H1 (cell line): Measurements from ENCODE around the gene PLCB1. TPM values are rescaled to one million over a fixed set of nuclear protein-coding genes. Genes with fewer than 3 reads are reported as not detected.

Experiments
- CTCF ChIA-PET: fragments of 300-600 bp; sonication (Branson Sonifier 250); formaldehyde crosslinking; loops from one replicate; lab custom pipeline; 2021; ENCODE audit not compliant: partially characterized antibody; lab: Charles Lee
- POLR2A ChIA-PET: fragments of 300-600 bp; sonication (Branson Sonifier 250); formaldehyde crosslinking; loops from one replicate; lab custom pipeline; 2021; ENCODE audit warnings: inconsistent platforms; ENCODE audit not compliant: partially characterized antibody; lab: Charles Lee
- DNase-seq, 2 experiments: peaks; one replicate each; pipeline versions ENCODE4 v3.0.0 to v3.0.0-alpha.2; 2010 to 2022; ENCODE audit warnings: low spot score in 2 of 2, low read depth in 1 of 2, mixed read lengths in 1 of 2
- FAIRE-seq: peaks from 2 replicates; lab custom pipeline; 2011; peaks lifted over from hg19 to GRCh38; lab: Jason Lieb, UNC
- H2AFZ ChIP-seq: 2 replicates; pipeline ENCODE4 v1.8.1; 2012; ENCODE audit warnings: low read length, inconsistent platforms
- H2AK5ac ChIP-seq: 2 replicates; pipeline ENCODE4 v1.6.1; 2013; ENCODE audit warnings: low read depth, low read length
- H2BK120ac ChIP-seq: replicated peaks from 2 replicates; pipeline ENCODE3; 2013; ENCODE audit warnings: low read depth, low read length, inconsistent platforms
- H2BK12ac ChIP-seq: 2 replicates; pipeline ENCODE4 v1.6.1; 2013; ENCODE audit warnings: low read depth, low read length
- H2BK15ac ChIP-seq: 2 replicates; pipeline ENCODE4 v1.6.1; 2013; ENCODE audit warnings: low read length
- H2BK20ac ChIP-seq: 2 replicates; pipeline ENCODE4 v1.6.1; 2013; ENCODE audit warnings: low read length
- H2BK5ac ChIP-seq: 2 replicates; pipeline ENCODE4 v1.6.1; 2013; ENCODE audit warnings: low read depth, low read length
- H3K14ac ChIP-seq: 2 replicates; pipeline ENCODE4 v1.6.1; 2013; ENCODE audit warnings: inconsistent platforms; ENCODE audit not compliant: insufficient read length
- H3K18ac ChIP-seq: 2 replicates; pipeline ENCODE4 v1.6.1; 2013; ENCODE audit warnings: low read length; ENCODE audit errors: extremely low read depth
- H3K23ac ChIP-seq: 2 replicates; pipeline ENCODE4 v1.6.1; 2013; ENCODE audit warnings: inconsistent platforms; ENCODE audit not compliant: insufficient read length
- H3K23me2 ChIP-seq: 2 replicates; pipeline ENCODE4 v1.6.1; 2013; ENCODE audit warnings: low read depth, low read length
- H3K27ac ChIP-seq: 2 replicates; pipeline ENCODE4 v1.6.1; 2011; ENCODE audit warnings: low read depth, low read length, inconsistent platforms
- H3K27me3 ChIP-seq, 4 experiments: replicated peaks in 1 of 4; 1 replicate in 1 of 4; 2 replicates in 3 of 4; pipeline versions ENCODE4 v1.6.1 to v1.8.1; 2011 to 2013; ENCODE audit warnings: low read length in 3 of 4, mild to moderate bottlenecking in 3 of 4, inconsistent platforms in 2 of 4, mixed read lengths in 2 of 4, moderate library complexity in 1 of 4; ENCODE audit not compliant: control insufficient read depth in 3 of 4, insufficient read depth in 3 of 4; ENCODE audit errors: extremely low read depth in 1 of 4
- H3K36me3 ChIP-seq, 4 experiments: 2 replicates each; pipeline versions ENCODE4 v1.6.1 to v1.8.1; 2011 to 2013; ENCODE audit warnings: mild to moderate bottlenecking in 4 of 4, low read length in 3 of 4, moderate library complexity in 2 of 4, control low read depth in 1 of 4, inconsistent platforms in 1 of 4; ENCODE audit not compliant: insufficient read depth in 4 of 4, control insufficient read depth in 2 of 4
- H3K4ac ChIP-seq: replicated peaks from 2 replicates; pipeline ENCODE3; 2013; ENCODE audit warnings: low read length, low read depth, mixed read lengths, inconsistent platforms; ENCODE audit not compliant: insufficient read length
- H3K4me1 ChIP-seq, 4 experiments: replicated peaks in 1 of 4; 1 replicate in 1 of 4; 2 replicates in 3 of 4; pipeline versions ENCODE4 v1.6.1 to v1.8.1; 2011 to 2013; ENCODE audit warnings: low read length in 3 of 4, inconsistent platforms in 2 of 4, mixed read lengths in 1 of 4; ENCODE audit not compliant: insufficient read depth in 4 of 4, control insufficient read depth in 3 of 4
- H3K4me2 ChIP-seq, 2 experiments: 2 replicates each; pipeline versions ENCODE4 v1.6.1 to v1.8.1; 2011 to 2013; ENCODE audit warnings: low read depth in 2 of 2, low read length in 2 of 2, control low read depth in 1 of 2, inconsistent platforms in 1 of 2, mild to moderate bottlenecking in 1 of 2; ENCODE audit not compliant: insufficient read depth in 1 of 2
- H3K4me3 ChIP-seq, 4 experiments: fragments of 200-600, 300-600 bp in 1 of 4; sonication (generic), shearing (Covaris generic), sonication (Bioruptor Twin) in 1 of 4; 2 replicates each; pipeline versions ENCODE4 v1.5.1 to v1.8.1; 2011 to 2016; ENCODE audit warnings: low read length in 4 of 4, low read depth in 3 of 4, control low read depth in 2 of 4, inconsistent platforms in 2 of 4, mild to moderate bottlenecking in 2 of 4, mixed read lengths in 1 of 4, moderate library complexity in 1 of 4; ENCODE audit not compliant: insufficient read depth in 2 of 4; ENCODE audit errors: extremely low read depth in 1 of 4
- H3K56ac ChIP-seq: replicated peaks from 2 replicates; pipeline ENCODE3; 2013; ENCODE audit warnings: low read depth, mild to moderate bottlenecking, mixed read lengths, low read length, inconsistent platforms; ENCODE audit not compliant: insufficient read length
- H3K79me1 ChIP-seq: 2 replicates; pipeline ENCODE4 v1.6.1; 2013; ENCODE audit warnings: low read depth, low read length, control low read depth
- H3K79me2 ChIP-seq, 2 experiments: 2 replicates each; pipeline versions ENCODE4 v1.6.1 to v1.8.1; 2012 to 2013; ENCODE audit warnings: low read length in 2 of 2, mild to moderate bottlenecking in 2 of 2, inconsistent platforms in 1 of 2; ENCODE audit not compliant: insufficient read depth in 2 of 2, control insufficient read depth in 1 of 2
- H3K9ac ChIP-seq, 4 experiments: replicated peaks in 1 of 4; 1 replicate in 1 of 4; 2 replicates in 3 of 4; pipeline versions ENCODE4 v1.6.1 to v1.8.1; 2011 to 2013; ENCODE audit warnings: low read depth in 3 of 4, low read length in 3 of 4, control low read depth in 2 of 4, mild to moderate bottlenecking in 2 of 4, moderate library complexity in 2 of 4, inconsistent platforms in 1 of 4; ENCODE audit errors: extremely low read depth in 1 of 4
- H3K9me3 ChIP-seq, 2 experiments: 2 replicates each; pipeline versions ENCODE4 v1.6.1 to v1.8.1; 2012 to 2013; ENCODE audit warnings: mild to moderate bottlenecking in 2 of 2, moderate library complexity in 2 of 2, control low read depth in 1 of 2, inconsistent platforms in 1 of 2, low read depth in 1 of 2, low read length in 1 of 2, mixed read lengths in 1 of 2; ENCODE audit not compliant: insufficient read depth in 2 of 2
- H4K20me1 ChIP-seq, 2 experiments: replicated peaks in 1 of 2; 2 replicates each; pipeline versions ENCODE3 to v1.8.1; 2011 to 2013; ENCODE audit warnings: inconsistent platforms in 2 of 2, low read length in 2 of 2, mild to moderate bottlenecking in 1 of 2; ENCODE audit not compliant: insufficient read depth in 2 of 2, control insufficient read depth in 1 of 2
- H4K5ac ChIP-seq: 2 replicates; pipeline ENCODE4 v1.6.1; 2013; ENCODE audit warnings: low read length, low read depth, mixed read lengths, inconsistent platforms; ENCODE audit not compliant: insufficient read length
- H4K8ac ChIP-seq: 2 replicates; pipeline ENCODE4 v1.8.0; 2013; ENCODE audit warnings: mild to moderate bottlenecking, moderate library complexity, low read length, inconsistent platforms; ENCODE audit not compliant: insufficient read depth; ENCODE audit errors: extremely low read depth
- H4K91ac ChIP-seq: replicated peaks from 2 replicates; pipeline ENCODE3; 2013; ENCODE audit warnings: low read length, mixed read lengths, inconsistent platforms; ENCODE audit not compliant: insufficient read length
- CHD2 ChIP-seq: IDR thresholded peaks from 2 replicates; pipeline ENCODE4 v1.6.1; 2012; ENCODE audit warnings: low read length, improper control_type of control experiment
- FOSL1 ChIP-seq: IDR thresholded peaks from 2 replicates; pipeline ENCODE4 v1.6.1; 2011; ENCODE audit warnings: mild to moderate bottlenecking, low read depth, low read length, moderate library complexity; ENCODE audit not compliant: insufficient read depth
- JUND ChIP-seq: IDR thresholded peaks from 2 replicates; pipeline ENCODE4 v1.6.1; 2011; ENCODE audit warnings: mild to moderate bottlenecking, improper control_type of control experiment, low read length
- NRF1 ChIP-seq: IDR thresholded peaks from 2 replicates; pipeline ENCODE4 v1.6.1; 2011; ENCODE audit warnings: mild to moderate bottlenecking, low read depth, low read length, improper control_type of control experiment
- POLR2A ChIP-seq, 2 experiments: IDR thresholded peaks; 1 replicate in 1 of 2; 2 replicates in 1 of 2; pipeline ENCODE4 v1.6.1; 2011; ENCODE audit warnings: low read depth in 2 of 2, low read length in 2 of 2, mild to moderate bottlenecking in 2 of 2; ENCODE audit errors: control extremely low read depth in 1 of 2
- POLR2AphosphoS5 ChIP-seq: IDR thresholded peaks from 2 replicates; pipeline ENCODE4 v1.6.1; 2011; ENCODE audit warnings: low read depth, low read length
- POU5F1 ChIP-seq: IDR thresholded peaks from 2 replicates; pipeline ENCODE4 v1.6.1; 2011; ENCODE audit warnings: low read depth, mild to moderate bottlenecking, low read length, moderate library complexity
- RAD21 ChIP-seq, 2 experiments: IDR thresholded peaks in 1 of 2; conservative IDR thresholded peaks in 1 of 2; 2 replicates each; pipeline ENCODE4 v1.6.1; 2011; ENCODE audit warnings: low read depth in 2 of 2, low read length in 2 of 2, improper control_type of control experiment in 1 of 2, inconsistent platforms in 1 of 2, mild to moderate bottlenecking in 1 of 2, moderate library complexity in 1 of 2
- SIN3A ChIP-seq, 2 experiments: IDR thresholded peaks in 1 of 2; conservative IDR thresholded peaks in 1 of 2; 2 replicates each; pipeline ENCODE4 v1.6.1; 2011 to 2012; ENCODE audit warnings: low read length in 2 of 2, improper control_type of control experiment in 1 of 2, low read depth in 1 of 2, mild to moderate bottlenecking in 1 of 2
- SIRT6 ChIP-seq: IDR thresholded peaks from one replicate; pipeline ENCODE4 v1.7.1; 2012; ENCODE audit warnings: low read length, inconsistent platforms
- SIX5 ChIP-seq: IDR thresholded peaks from 2 replicates; pipeline ENCODE4 v1.6.1; 2011; ENCODE audit warnings: mild to moderate bottlenecking, low read depth, low read length
- SP4 ChIP-seq: IDR thresholded peaks from 2 replicates; pipeline ENCODE4 v1.6.1; 2012; ENCODE audit warnings: low read length, inconsistent platforms
- SRF ChIP-seq: IDR thresholded peaks from 2 replicates; pipeline ENCODE4 v1.6.1; 2011; ENCODE audit warnings: mild to moderate bottlenecking, low read depth, low read length, moderate library complexity
- SUZ12 ChIP-seq: fragments of 200-600 bp; sonication (generic); IDR thresholded peaks from 2 replicates; pipeline ENCODE4 v1.6.1; 2012; ENCODE audit warnings: mild to moderate bottlenecking, inconsistent platforms, low read length, moderate library complexity, mixed read lengths
- TEAD4 ChIP-seq: IDR thresholded peaks from 2 replicates; pipeline ENCODE4 v1.6.1; 2012; ENCODE audit warnings: low read depth, low read length, inconsistent platforms, mixed read lengths
- ZNF274 ChIP-seq: IDR thresholded peaks from 2 replicates; pipeline ENCODE4 v1.7.0; 2012; ENCODE audit warnings: low read length, borderline replicate concordance; ENCODE audit errors: extremely low read depth
- WGBS, 2 experiments: shearing (Covaris generic) in 1 of 2; methylation state at CpG; one replicate each; pipeline versions ENCODE4 v1.1.6 to v1.1.7; 2013 to 2015; ENCODE audit warnings: low lambda C conversion rate in 2 of 2, mixed read lengths in 2 of 2, inconsistent platforms in 1 of 2, low coverage in 1 of 2, missing lambda C conversion rate in 1 of 2; ENCODE audit not compliant: insufficient replicate concordance in 2 of 2, insufficient coverage in 1 of 2, insufficient read length in 1 of 2; ENCODE audit errors: extremely low coverage in 1 of 2, missing lambda C conversion rate in 1 of 2; 5-methylcytosine and 5-hydroxymethylcytosine counted together
- polyA plus RNA-seq, 7 experiments: library from polyadenylated mRNA; depleted of rRNA in 3 of 7; stranded (reverse) in 5 of 7; unstranded in 2 of 7; fragments of >200 nt in 5 of 7; fragments of 200-250 nt in 2 of 7; gene quantifications; 1 replicate in 5 of 7; 2 replicates in 1 of 7; 4 replicates in 1 of 7; pipeline versions ENCODE4 v1.2.1 to v1.2.3, GENCODE V29; 2011 to 2013; ENCODE audit warnings: missing spikeins in 2 of 7, mixed read lengths in 2 of 7
- total RNA-seq: library from RNA; stranded (reverse); fragmentation: NEBNext Ultra II Directional; extraction: Animal tissue kit (Norgen Biotek cat#: 25700); gene quantifications from 2 replicates; pipeline ENCODE4 v1.2.1, GENCODE V29; 2021

PLCB1 gene
- total and polyA plus RNA-seq, 2 of the 8 experiments (the other 6 are each of a cell fraction or from before 2014, with no cell fraction given) = 2.6 to 9.1 TPM

- no peaks in the 10 kb centered on the region for H3K27me3 ChIP-seq
- no peak overlapping the region for H3K23ac ChIP-seq
- no peak overlapping the region for H2AK5ac ChIP-seq
- H4K91ac ChIP-seq = no peak overlapping the region
- H3K4me2 ChIP-seq = no peak overlapping the region
- H2BK20ac ChIP-seq = no peak overlapping the region
- no peaks in the 10 kb centered on the region for H3K9me3 ChIP-seq
- H4K5ac ChIP-seq = no peak overlapping the region
- H3K4me1 ChIP-seq = no peaks in the 10 kb centered on the region
- CTCF ChIA-PET = no interaction called here
- H3K79me2 ChIP-seq = no peaks in the 10 kb centered on the region
- no peak for DNase-seq
- H3K27ac ChIP-seq = no peak overlapping the region
- H3K14ac ChIP-seq = no peak overlapping the region
- TF ChIP-seq TEAD4 (no peak), RAD21 (IDR thresholded peaks at IDR 0.05 in 1 of 2, conservative IDR thresholded peaks at IDR 0.05 in 1 of 2; ENCODE audit: low read depth in 2 of 2, low read length in 2 of 2) (no peak), JUND (no peak), SIRT6 (no peak), POU5F1 (no peak), FOSL1 (no peak), SUZ12 (no peak), SP4 (no peak), SIN3A (conservative IDR thresholded peaks at IDR 0.05 in 1 of 2, IDR thresholded peaks at IDR 0.05 in 1 of 2; ENCODE audit: low read depth in 1 of 2, low read length in 2 of 2) (no peak), POLR2A (IDR thresholded peaks at IDR 0.05; ENCODE audit: control extremely low read depth in 1 of 2, low read depth in 2 of 2, low read length in 2 of 2) (no peak), SRF (no peak), POLR2AphosphoS5 (no peak), NRF1 (no peak), SIX5 (no peak), ZNF274 (no peak), CHD2 (no peak)
- TF ChIP-seq, all 59 proteins: peak for 0
- Histone ChIP-seq H2BK12ac (no peak overlapping the region), H3K56ac (no peak overlapping the region), H2BK120ac (no peak overlapping the region), H2BK5ac (no peak overlapping the region), H3K9ac (no peak overlapping the region), H3K18ac (no peak overlapping the region), H3K4ac (no peak overlapping the region), H2AFZ (no peak overlapping the region), H4K8ac (no peak overlapping the region), H3K23me2 (no peaks in the 10 kb centered on the region; the same call in 1 of the 2 replicates), H2BK15ac (no peak overlapping the region), H4K20me1 (no peaks in the 10 kb centered on the region), H3K79me1 (no peaks in the 10 kb centered on the region), H3K36me3 (no peaks in the 10 kb centered on the region), H3K4me3 (no peak overlapping the region)
- no peak for FAIRE-seq
- POLR2A ChIA-PET = no interaction called here
- WGBS, 2 experiments = 96% methylated on average over 2 of the region's 2 CpGs; no CpG with 5 or more reads in 1 of the 2 experiments
Measured at GRCh38 chr20:8226106-8226505, 94.0 kb downstream of the PLCB1 start.
